HEK293 (cell line): ENCODE data around the gene PCBP1.

Experiments
- MYNN ChIP-seq: fragments of 450-650 bp; formaldehyde crosslinking; IDR thresholded peaks from 2 replicates; pipeline ENCODE4 v1.5.1; 2016; ENCODE audit warnings: missing biosample characterization, missing genetic modification characterization, borderline replicate concordance
- ZBTB26 ChIP-seq: fragments of 450-650 bp; formaldehyde crosslinking; optimal IDR thresholded peaks from 2 replicates; pipeline ENCODE3; 2016; ENCODE audit warnings: missing biosample characterization, mild to moderate bottlenecking, missing genetic modification characterization
- ZFP69B ChIP-seq: fragments of 450-650 bp; formaldehyde crosslinking; IDR thresholded peaks from 2 replicates; pipeline ENCODE4 v1.5.1; 2016; ENCODE audit warnings: missing biosample characterization, missing genetic modification characterization
- ZNF664 ChIP-seq: fragments of 450-650 bp; formaldehyde crosslinking; IDR thresholded peaks from 2 replicates; pipeline ENCODE4 v1.5.1; 2016; ENCODE audit warnings: missing biosample characterization, missing genetic modification characterization
- TF ChIP-seq, protein P1 (sequence below): fragments of 450-650 bp; formaldehyde crosslinking; IDR thresholded peaks from 2 replicates; pipeline ENCODE4 v1.5.1; 2016; ENCODE audit warnings: missing biosample characterization, missing genetic modification characterization

DNA sequence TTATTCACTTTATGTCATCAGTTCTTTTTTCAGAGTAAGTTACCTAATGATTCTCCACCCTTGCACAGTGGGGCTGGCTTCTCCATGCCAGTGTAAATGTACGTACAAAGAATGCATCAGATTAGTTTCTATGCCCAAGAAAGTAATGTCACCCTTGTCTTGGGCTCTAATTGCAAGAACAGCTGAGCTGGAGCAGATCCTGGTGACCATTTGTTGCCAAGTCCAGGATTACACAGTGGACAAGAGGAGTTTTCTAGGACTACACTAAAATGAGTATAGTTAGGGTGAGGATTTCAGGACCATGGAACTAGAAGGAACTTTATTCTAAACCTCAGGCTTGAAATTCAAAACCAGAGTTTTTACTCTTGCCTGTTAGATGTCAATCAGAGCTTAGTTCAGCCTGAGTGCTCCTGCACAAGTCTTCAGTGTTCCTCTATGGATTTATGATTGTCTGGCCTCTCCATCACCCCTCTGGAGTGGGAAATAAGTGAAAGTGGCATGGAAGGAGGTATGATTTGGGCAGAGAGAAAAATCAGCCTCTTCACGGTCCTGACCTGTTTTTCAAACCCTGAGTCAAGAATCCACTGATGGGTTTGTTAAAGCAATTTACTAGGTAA is 29.8 kb downstream of the PCBP1 start:
- TF ChIP-seq, protein P1, sequence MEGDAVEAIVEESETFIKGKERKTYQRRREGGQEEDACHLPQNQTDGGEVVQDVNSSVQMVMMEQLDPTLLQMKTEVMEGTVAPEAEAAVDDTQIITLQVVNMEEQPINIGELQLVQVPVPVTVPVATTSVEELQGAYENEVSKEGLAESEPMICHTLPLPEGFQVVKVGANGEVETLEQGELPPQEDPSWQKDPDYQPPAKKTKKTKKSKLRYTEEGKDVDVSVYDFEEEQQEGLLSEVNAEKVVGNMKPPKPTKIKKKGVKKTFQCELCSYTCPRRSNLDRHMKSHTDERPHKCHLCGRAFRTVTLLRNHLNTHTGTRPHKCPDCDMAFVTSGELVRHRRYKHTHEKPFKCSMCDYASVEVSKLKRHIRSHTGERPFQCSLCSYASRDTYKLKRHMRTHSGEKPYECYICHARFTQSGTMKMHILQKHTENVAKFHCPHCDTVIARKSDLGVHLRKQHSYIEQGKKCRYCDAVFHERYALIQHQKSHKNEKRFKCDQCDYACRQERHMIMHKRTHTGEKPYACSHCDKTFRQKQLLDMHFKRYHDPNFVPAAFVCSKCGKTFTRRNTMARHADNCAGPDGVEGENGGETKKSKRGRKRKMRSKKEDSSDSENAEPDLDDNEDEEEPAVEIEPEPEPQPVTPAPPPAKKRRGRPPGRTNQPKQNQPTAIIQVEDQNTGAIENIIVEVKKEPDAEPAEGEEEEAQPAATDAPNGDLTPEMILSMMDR (tag by site-specific recombination), result no peak
- TF ChIP-seq MYNN (no peak), ZBTB26 (tag by site-specific recombination) (no peak), ZNF664 (no peak), ZFP69B (tag by site-specific recombination) (no peak)
